NCI-H524 treated with DMSO at 0.1 percent for 48 hours (cell line): Measurements from ENCODE around the gene CHD5.

Experiments used
- DNase-seq: peaks from one replicate; lab custom pipeline; 2025; lab: John Stamatoyannopoulos, UW

Gene CHD5

GRCh38 chr1:6172549-6172948 is 7.6 kb downstream of the CHD5 start:
- DNase-seq, result no peak

- no peak for DNase-seq
Observed at GRCh38 chr1:6171548-6172124, 8.5 kb downstream of the CHD5 start.

GRCh38 chr1:6170742-6171201 is 9.3 kb downstream of the CHD5 start:
- no peak for DNase-seq

- DNase-seq, result no peak
Observed at GRCh38 chr1:6170116-6170741, 9.9 kb downstream of the CHD5 start.

GRCh38 chr1:6168947-6169586 is 11.1 kb downstream of the CHD5 start:
- no peak for DNase-seq

GRCh38 chr1:6167391-6168303 is 12.5 kb downstream of the CHD5 start:
- DNase-seq, result no peak

- DNase-seq, result no peak
Observed at GRCh38 chr1:6166655-6167390, 13.3 kb downstream of the CHD5 start.

GRCh38 chr1:6166221-6166620 is 13.9 kb downstream of the CHD5 start:
- no peak for DNase-seq

GRCh38 chr1:6165441-6165985 is 14.6 kb downstream of the CHD5 start:
- DNase-seq, result no peak

- no peak for DNase-seq
Observed at GRCh38 chr1:6165027-6165426, 15.1 kb downstream of the CHD5 start.

GRCh38 chr1:6163973-6164617 is 16.0 kb downstream of the CHD5 start:
- no peak for DNase-seq

- no peak for DNase-seq
Observed at GRCh38 chr1:6163191-6163972, 16.7 kb downstream of the CHD5 start.

GRCh38 chr1:6162773-6163172 is 17.3 kb downstream of the CHD5 start:
- DNase-seq, result no peak

- DNase-seq, result no peak
Observed at GRCh38 chr1:6162341-6162740, 17.8 kb downstream of the CHD5 start.

- no peak for DNase-seq
Observed at GRCh38 chr1:6158181-6158580, 21.9 kb downstream of the CHD5 start.

- no peak for DNase-seq
Observed at GRCh38 chr1:6157528-6158174, 22.5 kb downstream of the CHD5 start.

GRCh38 chr1:6157132-6157527 is 23.0 kb downstream of the CHD5 start:
- no peak for DNase-seq

GRCh38 chr1:6154525-6155319 is 25.4 kb downstream of the CHD5 start:
- no peak for DNase-seq

- no peak for DNase-seq
Observed at GRCh38 chr1:6152882-6153281, 27.2 kb downstream of the CHD5 start.
